ENCODE results near the gene PSD4.

- TF ChIP-seq REST (IDR thresholded peaks at IDR 0.05; ENCODE audit: low read depth) (no peak), POLR2A (IDR thresholded peaks at IDR 0.05; ENCODE audit: borderline replicate concordance, extremely low read depth, insufficient read depth, insufficient read length) (no peak), JUND (IDR thresholded peaks at IDR 0.05) (no peak), CTCF (IDR thresholded peaks at IDR 0.05 in 2 of 3, conservative IDR thresholded peaks at IDR 0.05 in 1 of 3; ENCODE audit: borderline replicate concordance in 1 of 3, insufficient read depth in 1 of 3, low read depth in 2 of 3, low read length in 2 of 3) (no peak), RAD21 (IDR thresholded peaks at IDR 0.05; ENCODE audit: low read depth) (no peak), YY1 (IDR thresholded peaks at IDR 0.05; ENCODE audit: extremely low read depth, insufficient replicate concordance, low read depth, low read length) (no peak), CEBPB (IDR thresholded peaks at IDR 0.05; ENCODE audit: low read depth) (no peak), SP1 (IDR thresholded peaks at IDR 0.05; ENCODE audit: low read depth) (no peak), POLR2AphosphoS5 (IDR thresholded peaks at IDR 0.05; ENCODE audit: low read depth, low read length) (no peak), FOSL1 (IDR thresholded peaks at IDR 0.05; ENCODE audit: low read depth) (no peak), ZFX (IDR thresholded peaks at IDR 0.05) (no peak), ZNF274 (IDR thresholded peaks at IDR 0.05; ENCODE audit: low read depth, low read length) (no peak), EZH2phosphoT487 (IDR thresholded peaks at IDR 0.05; ENCODE audit: borderline replicate concordance) (no peak), ATF3 (IDR thresholded peaks at IDR 0.05) (no peak)
Measured at GRCh38 chr2:113142290-113142689, 31.5 kb upstream of the PSD4 start.

Measured in HCT116 (cell line).